GM18520 (cell line): ENCODE results near the gene LYPD3.

Experiments used
- ATAC-seq: cut with Tn5 transposase; IDR thresholded peaks from one replicate; pipeline ENCODE4 v1.9.1; 2021; ENCODE audit not compliant: unreplicated experiment

Gene LYPD3

GRCh38 chr19:43486412-43486811, 21.0 kb upstream of the LYPD3 start:
- no peak for ATAC-seq

GRCh38 chr19:43485951-43486350, 20.5 kb upstream of the LYPD3 start:
- no peak for ATAC-seq

GRCh38 chr19:43483281-43483680, 17.9 kb upstream of the LYPD3 start:
- ATAC-seq, result no peak

GRCh38 chr19:43482193-43482592, 16.8 kb upstream of the LYPD3 start:
- no peak for ATAC-seq

GRCh38 chr19:43481701-43482100, 16.3 kb upstream of the LYPD3 start:
- ATAC-seq, result no peak

- no peak for ATAC-seq
These were observed 15.2 kb upstream of the LYPD3 start for GRCh38 chr19:43480574-43480973.

GRCh38 chr19:43479961-43480561, 14.7 kb upstream of the LYPD3 start:
- ATAC-seq, result no peak

- ATAC-seq, result no peak
These were observed 13.8 kb upstream of the LYPD3 start for GRCh38 chr19:43479226-43479625.

- ATAC-seq, result no peak
These were observed 12.9 kb upstream of the LYPD3 start for GRCh38 chr19:43478323-43478722.

- no peak for ATAC-seq
These were observed 11.2 kb upstream of the LYPD3 start for GRCh38 chr19:43476606-43477005.

- no peak for ATAC-seq
These were observed 9.7 kb upstream of the LYPD3 start for GRCh38 chr19:43474986-43475705.

- no peak for ATAC-seq
These were observed 9.1 kb upstream of the LYPD3 start for GRCh38 chr19:43474487-43474886.

GRCh38 chr19:43471091-43471490, 5.7 kb upstream of the LYPD3 start:
- ATAC-seq, result no peak

GRCh38 chr19:43470288-43470687, 4.9 kb upstream of the LYPD3 start:
- ATAC-seq, result no peak

GRCh38 chr19:43469160-43469480, 3.7 kb upstream of the LYPD3 start:
- no peak for ATAC-seq

- no peak for ATAC-seq
These were observed 3.1 kb upstream of the LYPD3 start for GRCh38 chr19:43468354-43469159.

GRCh38 chr19:43467730-43468129, 2.3 kb upstream of the LYPD3 start:
- ATAC-seq, result no peak

- ATAC-seq, result no peak
These were observed 1.9 kb upstream of the LYPD3 start for GRCh38 chr19:43467276-43467675.

GRCh38 chr19:43466793-43467192, 1.4 kb upstream of the LYPD3 start:
- ATAC-seq, result no peak

- ATAC-seq, result no peak
These were observed 1.2 kb downstream of the LYPD3 start for GRCh38 chr19:43464134-43464775.

GRCh38 chr19:43463381-43464133, 1.9 kb downstream of the LYPD3 start:
- ATAC-seq, result peak; percentile 78
